ENCODE results near the gene HSD3B7.

The HSD3B7 gene

DNA sequence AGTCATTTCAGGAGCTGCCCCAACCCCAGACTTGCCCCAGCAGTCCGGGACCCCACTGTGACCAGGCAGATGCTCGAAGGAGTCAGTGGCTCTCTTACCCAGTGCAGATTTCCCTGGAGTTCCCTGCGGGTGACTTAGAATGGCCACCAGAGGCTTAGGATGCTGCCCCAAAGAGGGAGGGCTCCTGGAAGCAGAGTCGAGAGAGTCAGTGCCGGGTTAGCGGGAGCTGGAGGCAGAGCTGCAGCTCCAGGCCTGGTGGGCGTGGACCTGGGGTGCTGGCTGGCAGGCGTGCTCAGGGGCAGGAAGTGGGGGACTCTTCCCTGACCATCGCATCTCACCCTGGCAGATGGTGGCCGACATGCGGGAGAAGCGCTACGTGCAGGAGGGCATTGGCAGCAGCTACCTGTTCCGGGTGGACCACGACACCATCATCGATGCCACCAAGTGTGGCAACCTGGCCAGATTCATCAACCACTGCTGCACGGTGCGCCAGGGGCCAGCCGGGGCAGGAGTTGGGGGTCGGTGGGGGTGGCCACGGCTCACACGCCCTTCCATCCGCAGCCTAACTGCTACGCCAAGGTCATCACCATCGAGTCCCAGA, 1.6 kb upstream of the HSD3B7 start:
- no peak for DNase-seq (ENCODE audit: low spot score)

- no peak for DNase-seq (ENCODE audit: low spot score)
These were observed 953 bp upstream of the HSD3B7 start for GRCh38 chr16:30983898-30984610.

GRCh38 chr16:30985401-30986128, 558 bp downstream of the HSD3B7 start:
- DNase-seq (ENCODE audit: low spot score): no peak

GRCh38 chr16:30986129-30986991, 1.4 kb downstream of the HSD3B7 start:
- no peak for DNase-seq (ENCODE audit: low spot score)

DNA sequence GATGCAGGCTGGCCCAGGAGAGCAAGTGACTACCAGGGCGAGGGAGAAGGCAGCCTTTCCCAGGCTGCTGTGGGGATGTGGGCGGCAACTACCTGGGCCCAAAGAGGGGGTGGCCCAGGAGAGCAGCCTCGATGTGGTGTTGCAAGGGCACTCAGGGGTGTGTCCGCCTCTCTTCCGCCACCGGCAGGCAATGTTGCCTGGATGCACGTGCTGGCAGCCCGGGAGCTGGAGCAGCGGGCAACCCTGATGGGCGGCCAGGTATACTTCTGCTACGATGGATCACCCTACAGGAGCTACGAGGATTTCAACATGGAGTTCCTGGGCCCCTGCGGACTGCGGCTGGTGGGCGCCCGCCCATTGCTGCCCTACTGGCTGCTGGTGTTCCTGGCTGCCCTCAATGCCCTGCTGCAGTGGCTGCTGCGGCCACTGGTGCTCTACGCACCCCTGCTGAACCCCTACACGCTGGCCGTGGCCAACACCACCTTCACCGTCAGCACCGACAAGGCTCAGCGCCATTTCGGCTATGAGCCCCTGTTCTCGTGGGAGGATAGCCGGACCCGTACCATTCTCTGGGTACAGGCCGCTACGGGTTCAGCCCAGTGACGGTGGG, 2.7 kb downstream of the HSD3B7 start:
- no peak for DNase-seq (ENCODE audit: low spot score)

DNA sequence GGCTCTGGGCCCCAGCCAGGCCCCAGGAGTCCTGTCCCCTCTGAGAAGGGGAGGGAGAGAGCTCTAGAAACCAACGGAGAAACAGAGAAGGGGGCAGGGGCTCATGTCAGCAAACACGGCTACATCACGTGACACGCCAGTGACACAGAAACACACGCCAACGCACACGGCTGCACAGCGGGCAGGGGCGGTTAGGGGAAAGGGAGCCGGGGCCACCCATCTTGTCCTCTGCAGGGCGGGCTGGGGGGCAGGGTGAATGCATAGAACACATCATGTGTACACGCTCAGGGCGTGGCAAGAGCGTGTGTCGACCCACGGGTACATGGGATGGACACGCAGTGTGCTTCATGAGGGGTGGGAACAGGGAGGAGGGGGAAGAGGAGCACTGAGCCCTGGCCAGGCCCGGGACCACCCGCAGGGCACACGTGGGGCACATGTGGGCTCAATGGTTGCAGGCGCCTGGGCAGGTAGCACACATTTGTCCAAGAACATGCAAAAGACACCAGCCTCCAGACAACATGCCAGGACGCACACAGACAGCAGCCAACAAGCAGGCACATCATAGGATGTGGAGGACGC, 4.6 kb downstream of the HSD3B7 start:
- no peak for DNase-seq (ENCODE audit: low spot score)

DNA sequence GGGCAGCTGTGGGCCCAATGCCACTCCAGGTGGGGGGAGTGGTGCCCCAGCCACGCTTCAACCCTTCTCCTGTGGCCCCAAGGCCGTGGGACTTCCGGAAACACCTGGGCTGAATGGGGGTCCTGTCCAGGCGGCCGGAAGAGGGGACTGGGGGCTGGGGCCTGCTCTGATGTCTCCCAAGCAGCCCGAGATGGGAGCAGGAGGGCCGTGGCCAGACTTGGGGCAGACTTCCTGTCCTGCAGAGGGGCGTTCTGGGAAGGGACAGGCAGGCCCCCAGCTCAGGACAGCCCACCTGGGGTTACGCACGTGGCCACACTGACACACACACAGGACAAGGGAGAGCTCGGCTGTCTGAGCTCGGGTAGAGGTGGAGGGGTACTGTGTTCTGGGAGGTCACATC, 5.1 kb downstream of the HSD3B7 start:
- no peak for DNase-seq (ENCODE audit: low spot score)

- DNase-seq (ENCODE audit: low spot score): no peak
These were observed 6.0 kb downstream of the HSD3B7 start for GRCh38 chr16:30991052-30991451.

DNA sequence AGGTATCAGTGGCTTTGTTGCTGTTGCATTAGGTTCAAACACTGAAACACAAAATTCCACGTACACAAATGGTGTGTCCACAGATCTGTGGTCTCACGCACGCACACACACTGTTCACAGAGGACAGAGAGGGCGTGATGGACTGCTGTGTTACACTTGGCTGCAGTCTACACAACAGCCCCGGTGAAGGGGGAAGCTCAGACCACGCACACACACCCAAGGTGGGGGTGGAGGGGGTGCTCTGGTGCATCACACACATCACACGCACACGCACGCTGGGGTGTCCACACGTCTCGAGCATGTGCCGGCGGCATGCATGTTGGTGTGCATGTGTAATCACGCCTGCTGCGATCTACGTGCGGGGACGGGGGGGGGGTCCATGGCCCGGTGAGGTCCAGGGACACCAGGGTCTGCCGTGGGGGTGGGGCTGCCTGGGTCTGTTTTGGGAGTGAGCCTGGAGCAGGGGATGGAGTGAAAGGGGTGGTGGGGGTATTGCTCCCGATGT, 7.3 kb downstream of the HSD3B7 start:
- no peak for DNase-seq (ENCODE audit: low spot score)

- no peak for DNase-seq (ENCODE audit: low spot score)
These were observed 8.2 kb downstream of the HSD3B7 start for GRCh38 chr16:30992931-30993816.

DNA sequence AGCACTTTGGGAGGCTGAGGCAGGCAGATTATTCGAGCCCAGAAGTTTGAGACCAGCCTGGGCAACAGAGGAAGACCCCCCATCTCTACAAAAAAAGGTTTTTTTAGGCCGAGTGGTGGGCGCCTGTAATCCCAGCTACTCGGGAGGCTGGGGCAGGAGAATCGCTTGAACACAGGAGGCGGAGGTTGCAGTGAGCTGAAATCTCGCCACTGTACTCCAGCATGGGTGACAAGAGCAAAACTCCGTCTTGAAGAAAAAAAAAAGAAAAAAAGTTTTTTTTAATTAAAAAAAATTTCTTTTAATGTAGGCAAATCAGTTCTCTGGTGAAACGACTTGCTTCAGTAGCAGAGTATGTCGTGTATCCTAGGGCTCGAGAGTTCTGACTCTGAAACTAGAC, 10.9 kb downstream of the HSD3B7 start:
- no peak for DNase-seq (ENCODE audit: low spot score)

- DNase-seq (ENCODE audit: low spot score): no peak
These were observed 11.4 kb downstream of the HSD3B7 start for GRCh38 chr16:30996324-30996984.

- DNase-seq (ENCODE audit: low spot score): peak; percentile 81
These were observed 12.1 kb downstream of the HSD3B7 start for GRCh38 chr16:30996985-30997724.

DNA sequence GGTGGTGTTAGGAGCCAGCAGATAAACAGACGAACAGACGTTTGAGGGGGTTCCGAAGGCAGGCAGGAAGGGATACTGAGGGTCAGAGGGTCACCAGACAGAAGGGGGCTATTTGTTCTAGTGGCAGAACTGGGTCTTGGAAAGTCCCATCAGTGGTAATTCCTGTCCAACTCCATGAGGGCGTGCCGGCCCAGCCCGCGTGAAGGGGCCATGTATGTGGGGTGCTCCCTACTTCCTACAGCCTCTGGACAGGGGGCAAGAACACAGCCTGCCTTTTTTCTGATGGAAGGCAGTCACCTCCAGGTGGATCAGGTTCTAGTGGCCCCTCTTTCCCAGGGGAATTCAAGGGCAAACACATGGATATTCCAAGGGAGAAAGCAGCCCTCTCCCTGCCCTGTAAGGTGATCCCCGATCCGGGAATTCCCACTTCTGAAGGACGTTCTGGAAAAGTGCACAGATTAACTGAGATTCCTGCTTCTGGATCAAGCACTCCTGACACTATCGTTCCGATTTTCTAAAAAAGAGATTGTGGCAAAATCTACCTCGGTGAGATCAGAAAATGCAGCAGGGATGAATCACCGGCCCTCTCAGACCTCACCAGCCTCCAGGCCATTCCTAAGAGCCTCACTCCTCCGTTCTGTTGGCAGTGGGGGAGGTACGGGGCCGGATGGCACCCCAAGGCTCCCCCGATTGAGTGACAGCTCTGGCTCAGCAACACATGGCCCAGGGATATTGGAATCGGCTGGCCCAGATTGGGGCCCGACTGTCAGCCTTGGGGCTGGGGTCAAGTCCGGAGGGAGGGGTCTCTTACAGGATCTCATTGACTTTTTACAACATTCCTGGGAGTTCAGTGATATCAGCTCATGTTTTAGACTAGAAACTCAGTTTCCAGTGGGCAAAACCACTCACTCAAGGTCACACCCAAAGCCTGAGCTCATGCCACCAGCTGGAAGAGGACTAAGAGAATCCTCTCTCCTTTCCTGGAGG, 13.0 kb downstream of the HSD3B7 start:
- DNase-seq (ENCODE audit: low spot score): no peak

- no peak for DNase-seq (ENCODE audit: low spot score)
These were observed 14.1 kb downstream of the HSD3B7 start for GRCh38 chr16:30998852-30999761.

- DNase-seq (ENCODE audit: low spot score): no peak
These were observed 15.8 kb downstream of the HSD3B7 start for GRCh38 chr16:31000671-31001382.

Data from NAMALWA (cell line).